ENCODE results near the gene FBXO40. TPM values are rescaled to one million over a fixed set of nuclear protein-coding genes. Genes with fewer than 3 reads are reported as not detected.
A peak's percentile ranks its signal among the peaks of the same experiment; 100 is the strongest.

The FBXO40 gene
- total RNA-seq (under 0.01 TPM), polyA plus RNA-seq (0.02 TPM)
- long read RNA-seq, donor 1: 0 reads
- long read RNA-seq, donor 2: 0 reads
- long read RNA-seq, donor 3, partial matches to known transcripts: 48 of 97 reads
- long read RNA-seq, donor 3, other reads (novel, unspliced or antisense): 49 of 97 reads
- long read RNA-seq, donor 4: 0 reads
- long read RNA-seq, donor 5, partial matches to known transcripts: 156 of 156 reads
- long read RNA-seq, donor 5, other reads (novel, unspliced or antisense): 0 of 156 reads
- long read RNA-seq, donor 6: 0 reads
- long read RNA-seq, donor 7: 0 reads
- long read RNA-seq, donor 8: 0 reads
- long read RNA-seq, donor 9: 0 reads
- long read RNA-seq, donor 10, partial matches to known transcripts: 38 of 54 reads
- long read RNA-seq, donor 10, other reads (novel, unspliced or antisense): 16 of 54 reads

DNA sequence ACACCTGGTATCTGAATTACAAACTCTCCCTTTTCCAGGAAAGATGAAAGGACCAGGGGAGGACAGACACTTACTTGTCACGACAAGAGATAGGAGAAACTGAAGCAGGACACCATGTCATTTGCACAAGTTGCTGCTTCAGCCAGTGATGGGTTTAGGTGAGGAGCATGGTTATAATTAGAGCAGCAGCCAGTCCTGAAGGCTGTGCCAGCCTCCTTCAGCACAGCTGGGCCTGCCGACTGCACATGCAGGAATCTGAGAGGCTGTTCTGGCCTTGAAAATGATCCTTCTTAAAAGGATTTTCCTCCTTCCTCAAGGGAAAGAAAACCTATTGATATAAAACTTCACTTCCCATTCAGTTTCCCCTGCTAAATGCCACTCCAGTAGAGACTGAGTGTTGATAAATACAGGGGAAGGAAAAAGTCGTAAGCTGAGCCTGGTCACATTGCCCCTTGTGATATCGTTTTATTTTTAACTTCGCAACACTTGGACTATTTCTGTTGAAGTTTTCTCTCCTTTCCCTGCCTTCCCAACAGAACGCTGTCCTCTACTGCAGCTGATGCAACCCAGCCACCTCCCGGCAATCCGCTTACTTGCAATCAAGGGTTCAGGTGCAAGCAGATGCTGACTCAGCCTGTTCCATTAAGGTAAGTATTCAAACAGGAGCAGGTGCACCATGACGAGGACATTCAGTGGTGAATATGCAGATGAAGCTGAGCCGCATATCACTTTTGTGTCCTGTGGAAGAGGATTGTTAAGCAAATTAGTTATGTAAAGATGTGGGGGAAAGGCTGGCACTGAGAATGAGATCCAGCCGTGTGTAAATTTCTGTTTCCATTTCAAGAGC, at the start of gene FBXO40:
Gene FBXO40 (plus strand): TSS at position 524 of the 847 bp plus-strand sequence. CDS start 27,197 bp downstream, outside the sequence.
- Histone ChIP-seq H3K9me3 (ENCODE audit: control insufficient read depth in 2 of 2, insufficient read depth in 1 of 2, low read length in 1 of 2) (no peaks in the 10 kb centered on the region), H3K27me3 (ENCODE audit: control insufficient read depth in 2 of 2, insufficient read depth in 1 of 2, low read length in 1 of 2) (no peaks in the 10 kb centered on the region), H3K27ac (ENCODE audit: low read depth in 1 of 2, low read length in 1 of 2) (no peak within 1 kb of the TSS), H3K4me3 (ENCODE audit: low read length in 2 of 2) (no peak within 1 kb of the TSS), H3K36me3 (ENCODE audit: control insufficient read depth in 2 of 2, insufficient read depth in 2 of 2, low read length in 1 of 2) (no peaks in the 10 kb centered on the region), H3K4me1 (ENCODE audit: control insufficient read depth in 2 of 2, insufficient read depth in 2 of 2, low read length in 2 of 2) (no peaks in the 10 kb centered on the region)
- DNase-seq (ENCODE audit: low read depth in 6 of 9, low spot score in 9 of 9): no peak
- WGBS: 84% methylated on average over 11 of the region's 11 CpGs

DNA sequence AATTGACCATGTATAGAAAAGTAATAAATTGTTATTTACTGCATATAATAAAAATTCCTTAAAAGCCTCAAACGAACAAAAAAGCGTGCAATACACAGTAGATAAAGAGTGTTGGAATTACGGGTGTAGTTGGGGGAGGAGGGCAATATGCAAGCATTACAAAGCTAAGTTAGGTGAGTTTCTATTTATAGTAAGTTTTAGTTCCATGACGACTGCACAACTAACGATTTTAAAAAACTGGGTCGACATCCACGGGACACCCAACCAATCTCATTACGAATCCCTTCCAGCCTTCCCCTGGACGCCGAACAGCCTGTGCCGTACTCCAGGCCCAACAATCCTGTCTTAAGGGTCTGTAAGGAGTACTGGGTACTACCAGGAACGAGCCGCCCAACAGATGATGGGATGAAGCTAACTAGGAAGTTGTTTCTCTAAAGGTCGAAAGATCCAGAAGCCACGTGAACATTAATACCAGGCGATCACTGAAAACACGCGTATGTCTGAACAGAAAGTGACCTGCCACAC, 48.1 kb upstream of the FBXO40 start:
- 8% methylated on average over 18 of the region's 18 CpGs for WGBS
- Histone ChIP-seq H3K36me3 (ENCODE audit: control insufficient read depth in 2 of 2, insufficient read depth in 2 of 2, low read length in 1 of 2) (peaks cover 0 to 12% of the 10 kb centered on the region in 2 donors), H3K4me3 (ENCODE audit: low read length in 2 of 2) (peak overlapping the region; percentile 54 to 76), H3K27ac (ENCODE audit: low read depth in 1 of 2, low read length in 1 of 2) (peak overlapping the region in 1 of 2 donors; percentile 73), H3K4me1 (ENCODE audit: control insufficient read depth in 2 of 2, insufficient read depth in 2 of 2, low read length in 2 of 2) (peaks cover 0 to 10% of the 10 kb centered on the region in 2 donors), H3K27me3 (ENCODE audit: control insufficient read depth in 2 of 2, insufficient read depth in 1 of 2, low read length in 1 of 2) (no peaks in the 10 kb centered on the region), H3K9me3 (ENCODE audit: control insufficient read depth in 2 of 2, insufficient read depth in 1 of 2, low read length in 1 of 2) (no peaks in the 10 kb centered on the region)
- peak in 2 of 9 donors; percentile 3 to 7 for DNase-seq (ENCODE audit: low read depth in 6 of 9, low spot score in 9 of 9)

GRCh38 chr3:121545574-121546455, 47.4 kb upstream of the FBXO40 start, which contains the start of gene POLQ:
Gene POLQ (minus strand): TSS chr3:121545988. CDS start chr3:121545877, 111 bp downstream.
- Histone ChIP-seq H3K9me3 (ENCODE audit: control insufficient read depth in 2 of 2, insufficient read depth in 1 of 2, low read length in 1 of 2) (no peaks in the 10 kb centered on the region), H3K27me3 (ENCODE audit: control insufficient read depth in 2 of 2, insufficient read depth in 1 of 2, low read length in 1 of 2) (no peaks in the 10 kb centered on the region), H3K4me1 (ENCODE audit: control insufficient read depth in 2 of 2, insufficient read depth in 2 of 2, low read length in 2 of 2) (peaks cover 0 to 10% of the 10 kb centered on the region in 2 donors), H3K4me3 (ENCODE audit: low read length in 2 of 2) (peak within 1 kb of the TSS; percentile 54 to 76), H3K27ac (ENCODE audit: low read depth in 1 of 2, low read length in 1 of 2) (peak within 1 kb of the TSS; percentile 80 to 90), H3K36me3 (ENCODE audit: control insufficient read depth in 2 of 2, insufficient read depth in 2 of 2, low read length in 1 of 2) (peaks cover 0 to 12% of the 10 kb centered on the region in 2 donors)
- DNase-seq (ENCODE audit: low read depth in 6 of 9, low spot score in 9 of 9): peak; percentile 78 to 96 (median 87)
- WGBS: under 1% methylated on average over 42 of the region's 42 CpGs

DNA sequence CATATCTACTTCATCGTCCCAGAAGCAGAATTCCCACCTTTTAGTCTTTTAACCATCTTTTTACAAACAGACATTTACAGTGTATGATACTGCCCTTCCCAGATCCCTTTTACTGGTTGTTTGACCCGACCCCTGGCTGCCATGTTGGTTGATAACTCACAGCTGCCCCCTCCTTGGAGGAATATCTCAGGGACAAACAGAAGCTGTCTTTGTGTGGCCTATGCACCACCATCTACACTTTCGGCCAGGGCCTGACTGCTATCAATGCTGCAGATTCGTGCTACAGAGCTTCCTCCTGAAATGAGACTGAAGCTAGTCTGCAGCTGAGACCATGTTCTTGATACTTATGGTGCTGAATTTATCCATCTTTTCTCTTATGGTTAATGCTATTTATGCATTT, 40.8 kb upstream of the FBXO40 start:
- H3K9me3 ChIP-seq (ENCODE audit: control insufficient read depth in 2 of 2, insufficient read depth in 1 of 2, low read length in 1 of 2): no peaks in the 10 kb centered on the region
- H3K27ac ChIP-seq (ENCODE audit: low read depth in 1 of 2, low read length in 1 of 2): no peak overlapping the region
- H3K4me1 ChIP-seq (ENCODE audit: control insufficient read depth in 2 of 2, insufficient read depth in 2 of 2, low read length in 2 of 2): no peaks in the 10 kb centered on the region
- no peak overlapping the region for H3K4me3 ChIP-seq (ENCODE audit: low read length in 2 of 2)
- DNase-seq (ENCODE audit: low read depth in 6 of 9, low spot score in 9 of 9): no peak
- whole genome bisulfite sequencing: 85% methylated on average over 4 of the region's 4 CpGs
- H3K36me3 ChIP-seq (ENCODE audit: control insufficient read depth in 2 of 2, insufficient read depth in 2 of 2, low read length in 1 of 2): no peaks in the 10 kb centered on the region
- H3K27me3 ChIP-seq (ENCODE audit: control insufficient read depth in 2 of 2, insufficient read depth in 1 of 2, low read length in 1 of 2): no peaks in the 10 kb centered on the region

GRCh38 chr3:121552797-121553196, 40.4 kb upstream of the FBXO40 start:
- H3K4me3 ChIP-seq (ENCODE audit: low read length in 2 of 2): no peak overlapping the region
- no peaks in the 10 kb centered on the region for H3K36me3 ChIP-seq (ENCODE audit: control insufficient read depth in 2 of 2, insufficient read depth in 2 of 2, low read length in 1 of 2)
- no peaks in the 10 kb centered on the region for H3K27me3 ChIP-seq (ENCODE audit: control insufficient read depth in 2 of 2, insufficient read depth in 1 of 2, low read length in 1 of 2)
- no peaks in the 10 kb centered on the region for H3K4me1 ChIP-seq (ENCODE audit: control insufficient read depth in 2 of 2, insufficient read depth in 2 of 2, low read length in 2 of 2)
- 93% methylated on average over 3 of the region's 3 CpGs for WGBS
- H3K9me3 ChIP-seq (ENCODE audit: control insufficient read depth in 2 of 2, insufficient read depth in 1 of 2, low read length in 1 of 2): no peaks in the 10 kb centered on the region
- no peak for DNase-seq (ENCODE audit: low read depth in 6 of 9, low spot score in 9 of 9)
- no peak overlapping the region for H3K27ac ChIP-seq (ENCODE audit: low read depth in 1 of 2, low read length in 1 of 2)

- Histone ChIP-seq H3K4me1 (ENCODE audit: control insufficient read depth in 2 of 2, insufficient read depth in 2 of 2, low read length in 2 of 2) (no peaks in the 10 kb centered on the region), H3K27me3 (ENCODE audit: control insufficient read depth in 2 of 2, insufficient read depth in 1 of 2, low read length in 1 of 2) (no peaks in the 10 kb centered on the region), H3K27ac (ENCODE audit: low read depth in 1 of 2, low read length in 1 of 2) (no peak overlapping the region), H3K4me3 (ENCODE audit: low read length in 2 of 2) (no peak overlapping the region), H3K36me3 (ENCODE audit: control insufficient read depth in 2 of 2, insufficient read depth in 2 of 2, low read length in 1 of 2) (no peaks in the 10 kb centered on the region), H3K9me3 (ENCODE audit: control insufficient read depth in 2 of 2, insufficient read depth in 1 of 2, low read length in 1 of 2) (no peaks in the 10 kb centered on the region)
- WGBS: 99% methylated on average over 5 of the region's 5 CpGs
- DNase-seq (ENCODE audit: low read depth in 6 of 9, low spot score in 9 of 9): no peak
Measured at GRCh38 chr3:121557426-121557934, 35.7 kb upstream of the FBXO40 start.

DNA sequence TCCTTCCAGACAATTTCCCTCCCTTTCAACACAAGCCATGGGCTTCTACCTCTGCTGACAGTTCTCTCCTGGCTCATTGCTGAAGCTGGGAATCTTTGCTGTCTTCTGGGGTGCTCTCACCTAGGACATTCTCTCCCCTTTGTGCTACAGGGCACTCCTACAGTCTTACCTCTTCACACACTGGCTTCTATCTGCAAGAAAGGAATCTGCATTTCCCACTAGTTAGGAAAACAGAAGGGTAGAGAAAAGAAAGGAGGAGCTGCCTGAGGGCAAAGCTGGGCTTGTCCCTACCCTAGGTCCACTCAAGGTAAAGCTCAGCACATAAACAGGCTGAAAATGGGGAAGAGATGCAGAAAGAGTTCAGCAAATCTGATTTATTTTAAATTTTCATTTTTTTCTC, 31.0 kb upstream of the FBXO40 start:
- Histone ChIP-seq H3K4me1 (ENCODE audit: control insufficient read depth in 2 of 2, insufficient read depth in 2 of 2, low read length in 2 of 2) (no peaks in the 10 kb centered on the region), H3K9me3 (ENCODE audit: control insufficient read depth in 2 of 2, insufficient read depth in 1 of 2, low read length in 1 of 2) (no peaks in the 10 kb centered on the region), H3K27ac (ENCODE audit: low read depth in 1 of 2, low read length in 1 of 2) (no peak overlapping the region), H3K27me3 (ENCODE audit: control insufficient read depth in 2 of 2, insufficient read depth in 1 of 2, low read length in 1 of 2) (no peaks in the 10 kb centered on the region), H3K4me3 (ENCODE audit: low read length in 2 of 2) (no peak overlapping the region), H3K36me3 (ENCODE audit: control insufficient read depth in 2 of 2, insufficient read depth in 2 of 2, low read length in 1 of 2) (no peaks in the 10 kb centered on the region)
- no peak for DNase-seq (ENCODE audit: low read depth in 6 of 9, low spot score in 9 of 9)

- no peak for DNase-seq (ENCODE audit: low read depth in 6 of 9, low spot score in 9 of 9)
- no peaks in the 10 kb centered on the region for H3K36me3 ChIP-seq (ENCODE audit: control insufficient read depth in 2 of 2, insufficient read depth in 2 of 2, low read length in 1 of 2)
- no peaks in the 10 kb centered on the region for H3K27me3 ChIP-seq (ENCODE audit: control insufficient read depth in 2 of 2, insufficient read depth in 1 of 2, low read length in 1 of 2)
- H3K4me3 ChIP-seq (ENCODE audit: low read length in 2 of 2): no peak overlapping the region
- H3K4me1 ChIP-seq (ENCODE audit: control insufficient read depth in 2 of 2, insufficient read depth in 2 of 2, low read length in 2 of 2): no peaks in the 10 kb centered on the region
- no peaks in the 10 kb centered on the region for H3K9me3 ChIP-seq (ENCODE audit: control insufficient read depth in 2 of 2, insufficient read depth in 1 of 2, low read length in 1 of 2)
- WGBS: 97% methylated on average over 9 of the region's 9 CpGs
- H3K27ac ChIP-seq (ENCODE audit: low read depth in 1 of 2, low read length in 1 of 2): no peak overlapping the region
Measured at GRCh38 chr3:121566773-121567172, 26.4 kb upstream of the FBXO40 start.

All from thymus (tissue), 14 donors.